ENCODE results near the gene AREL1. TPM values are rescaled to one million over a fixed set of nuclear protein-coding genes. Genes with fewer than 3 reads are reported as not detected.

Gene AREL1
- total RNA-seq, 1 experiment from 2014 or later, result 45.9 TPM

- no peaks in the 10 kb centered on the region for H3K36me3 ChIP-seq (ENCODE audit: control insufficient read depth in 1 of 2, insufficient read depth in 2 of 2, low read length in 2 of 2)
- ATAC-seq (peak; percentile 33), DNase-seq (ENCODE audit: low read depth, low spot score) (peak; percentile 73)
- no peak for TF ChIP-seq CEBPB (IDR thresholded peaks at IDR 0.05; ENCODE audit: low read depth)
- TF ChIP-seq SRF (IDR thresholded peaks at IDR 0.05; ENCODE audit: low read depth), result no peak
- TF ChIP-seq MAX (IDR thresholded peaks at IDR 0.05), result no peak
- peak; percentile 23 for TF ChIP-seq TCF7L2 (IDR thresholded peaks at IDR 0.05; ENCODE audit: borderline replicate concordance, extremely low read depth, insufficient read depth, insufficient read length)
- peak; percentile 76 for TF ChIP-seq YY1 (IDR thresholded peaks at IDR 0.05; ENCODE audit: extremely low read depth, insufficient replicate concordance, low read depth, low read length)
- TF ChIP-seq ZNF274 (IDR thresholded peaks at IDR 0.05; ENCODE audit: low read depth, low read length), result no peak
- no peak for TF ChIP-seq EGR1 (IDR thresholded peaks at IDR 0.05; ENCODE audit: low read depth)
- no peak for TF ChIP-seq SIN3A (IDR thresholded peaks at IDR 0.05; ENCODE audit: low read depth)
- TF ChIP-seq FOSL1 (IDR thresholded peaks at IDR 0.05; ENCODE audit: low read depth), result no peak
- no peak for TF ChIP-seq CTCF (IDR thresholded peaks at IDR 0.05 in 2 of 3, conservative IDR thresholded peaks at IDR 0.05 in 1 of 3; ENCODE audit: borderline replicate concordance in 1 of 3, insufficient read depth in 1 of 3, low read depth in 2 of 3, low read length in 2 of 3)
- no peak for TF ChIP-seq CBX3 (IDR thresholded peaks at IDR 0.05; ENCODE audit: low read depth)
- no peak for TF ChIP-seq SP1 (IDR thresholded peaks at IDR 0.05; ENCODE audit: low read depth)
- TF ChIP-seq POLR2AphosphoS5 (IDR thresholded peaks at IDR 0.05; ENCODE audit: low read depth, low read length), result peak; percentile 45; the same call in 1 of the 2 replicates
- H3K4me1 ChIP-seq (ENCODE audit: control insufficient read depth in 1 of 2, insufficient read depth in 2 of 2, low read length in 2 of 2), result peaks cover 55 to 82% of the 10 kb centered on the region in 2 experiments
- H3K27ac ChIP-seq (ENCODE audit: low read depth, low read length), result peak overlapping the region; percentile 70
- H3K4me2 ChIP-seq (ENCODE audit: low read length), result peak overlapping the region; percentile 78
- BruUV-seq (replicated peaks), result no TSS peak
- no peaks in the 10 kb centered on the region for H4K20me1 ChIP-seq (ENCODE audit: insufficient read depth)
- H3K27me3 ChIP-seq (ENCODE audit: insufficient read depth, low read length), result no peaks in the 10 kb centered on the region
- RAD21 ChIA-PET (ENCODE audit: low non-redundant PET in 1 of 2, low total read pairs in 2 of 2, uncharacterized antibody in 2 of 2, unreplicated experiment in 2 of 2), result no interaction called here
- H2AFZ ChIP-seq (ENCODE audit: low read depth, low read length, poor library complexity, severe bottlenecking), result peak overlapping the region; percentile 46
- H3K9me3 ChIP-seq (ENCODE audit: control insufficient read depth in 1 of 2, insufficient read depth in 1 of 2, low read depth in 1 of 2, low read length in 2 of 2), result no peaks in the 10 kb centered on the region
- H3K79me2 ChIP-seq (ENCODE audit: insufficient read depth, low read length), result no peaks in the 10 kb centered on the region
- H3K4me3 ChIP-seq (replicated peaks in 1 of 2; ENCODE audit: low read depth in 1 of 2, low read length in 2 of 2), result peak overlapping the region; percentile 13 to 45
- peak overlapping the region; percentile 44 for H3K9ac ChIP-seq (ENCODE audit: low read length)
- CTCF ChIA-PET, result interaction anchor here (1.1 to 1.2 kb wide), 2 partner anchors 188 kb away, joined by 3 to 4 read pairs; no protein-coding TSS in a partner anchor
- intact Hi-C loops (cut with micrococcal nuclease), result loop anchor here (5.0 kb wide), 1 partner anchor 96 kb away; the partner anchor contains the start of genes AREL1 and FCF1
- no peaks in the 10 kb centered on the region for H3K9me2 ChIP-seq (ENCODE audit: insufficient read depth)
- POLR2A ChIA-PET, result interaction anchor here (1.4 to 1.6 kb wide), 2 partner anchors 123 to 147 kb away, joined by 3 to 4 read pairs; partner anchors contain the start of genes ISCA2, NPC2 and YLPM1
These were observed 96.4 kb downstream of the AREL1 start for GRCh38 chr14:74616507-74616906.
